Activated naive CD4-positive, alpha-beta T cell treated with anti-CD3 and anti-CD28 coated beads, Interleukin-2, amount 10 ng/mL, durations not matched to agents 7 days and 5 days (primary cell): Measurements from ENCODE around the gene SNTB2.

Source experiments
- CTCF ChIA-PET: fragments of 350-600 bp; sonication (Branson Sonifier 250); formaldehyde crosslinking; loops from one replicate; lab custom pipeline; 2021; ENCODE audit warnings: antibody characterized with exemption; lab: Charles Lee
- DNase-seq: peaks from one replicate; pipeline ENCODE4 v3.0.0-alpha.2; 2020
- H3K27ac Mint-ChIP-seq: one replicate; pipeline ENCODE4 v1.8.0; 2021; ENCODE audit warnings: mild to moderate bottlenecking, moderate library complexity, mixed read lengths
- H3K27me3 Mint-ChIP-seq: one replicate; pipeline ENCODE4 v1.8.0; 2021; ENCODE audit warnings: mild to moderate bottlenecking, mixed read lengths
- H3K36me3 Mint-ChIP-seq: one replicate; pipeline ENCODE4 v1.8.0; 2021; ENCODE audit warnings: mixed read lengths
- H3K4me1 Mint-ChIP-seq: one replicate; pipeline ENCODE4 v1.8.0; 2021; ENCODE audit warnings: mixed read lengths
- H3K4me3 Mint-ChIP-seq: one replicate; pipeline ENCODE4 v1.8.0; 2021; ENCODE audit warnings: mild to moderate bottlenecking, moderate library complexity, mixed read lengths
- H3K9me3 Mint-ChIP-seq: one replicate; pipeline ENCODE4 v1.8.0; 2021; ENCODE audit warnings: mixed read lengths

SNTB2 gene

GRCh38 chr16:69346683-69347082 lies 159.7 kb downstream of the SNTB2 start:
- H3K27ac Mint-ChIP-seq = no peak overlapping the region
- peaks cover 9% of the 10 kb centered on the region for H3K4me1 Mint-ChIP-seq
- DNase-seq = no peak
- CTCF ChIA-PET = interaction anchor here (0.7 kb wide), 1 partner anchor 19 kb away, joined by 3 read pairs; no protein-coding TSS in a partner anchor
- peaks cover 25% of the 10 kb centered on the region for H3K36me3 Mint-ChIP-seq
- no peaks in the 10 kb centered on the region for H3K27me3 Mint-ChIP-seq
- H3K4me3 Mint-ChIP-seq = no peak overlapping the region
- no peaks in the 10 kb centered on the region for H3K9me3 Mint-ChIP-seq

GRCh38 chr16:69348222-69348621 lies 161.3 kb downstream of the SNTB2 start:
- H3K27me3 Mint-ChIP-seq = no peaks in the 10 kb centered on the region
- H3K4me3 Mint-ChIP-seq = no peak overlapping the region
- CTCF ChIA-PET = no interaction called here
- no peak overlapping the region for H3K27ac Mint-ChIP-seq
- peaks cover 25% of the 10 kb centered on the region for H3K36me3 Mint-ChIP-seq
- H3K9me3 Mint-ChIP-seq = no peaks in the 10 kb centered on the region
- peaks cover 3% of the 10 kb centered on the region for H3K4me1 Mint-ChIP-seq
- no peak for DNase-seq

- Mint-ChIP-seq H3K4me3 (no peak overlapping the region), H3K27me3 (no peaks in the 10 kb centered on the region), H3K4me1 (no peaks in the 10 kb centered on the region), H3K36me3 (peaks cover 20% of the 10 kb centered on the region), H3K27ac (no peak overlapping the region), H3K9me3 (no peaks in the 10 kb centered on the region)
- no peak for DNase-seq
- CTCF ChIA-PET = no interaction called here
Observed at GRCh38 chr16:69349536-69349935, 162.6 kb downstream of the SNTB2 start.

- Mint-ChIP-seq H3K4me3 (no peak overlapping the region), H3K27me3 (no peaks in the 10 kb centered on the region), H3K27ac (no peak overlapping the region), H3K9me3 (no peaks in the 10 kb centered on the region), H3K4me1 (no peaks in the 10 kb centered on the region), H3K36me3 (peaks cover 24% of the 10 kb centered on the region)
- no peak for DNase-seq
- CTCF ChIA-PET = no interaction called here
Observed at GRCh38 chr16:69350536-69351133, 163.7 kb downstream of the SNTB2 start.

- H3K27me3 Mint-ChIP-seq = no peaks in the 10 kb centered on the region
- H3K4me1 Mint-ChIP-seq = no peaks in the 10 kb centered on the region
- CTCF ChIA-PET = interaction anchor here (0.6 to 1.2 kb wide), 2 partner anchors 9 to 403 kb away, joined by 3 read pairs; no protein-coding TSS in a partner anchor
- no peak within 1 kb of the TSS for H3K27ac Mint-ChIP-seq
- H3K4me3 Mint-ChIP-seq = no peak within 1 kb of the TSS
- DNase-seq = no peak
- no peaks in the 10 kb centered on the region for H3K9me3 Mint-ChIP-seq
- peaks cover 25% of the 10 kb centered on the region for H3K36me3 Mint-ChIP-seq
Observed at GRCh38 chr16:69351309-69352027, 164.5 kb downstream of the SNTB2 start, which contains the start of gene TMED6. Gene TMED6 (minus strand): TSS chr16:69351786. CDS start chr16:69351753, 33 bp downstream.
